ENCODE data around the gene TAS2R14.

TAS2R14 gene, protein sequence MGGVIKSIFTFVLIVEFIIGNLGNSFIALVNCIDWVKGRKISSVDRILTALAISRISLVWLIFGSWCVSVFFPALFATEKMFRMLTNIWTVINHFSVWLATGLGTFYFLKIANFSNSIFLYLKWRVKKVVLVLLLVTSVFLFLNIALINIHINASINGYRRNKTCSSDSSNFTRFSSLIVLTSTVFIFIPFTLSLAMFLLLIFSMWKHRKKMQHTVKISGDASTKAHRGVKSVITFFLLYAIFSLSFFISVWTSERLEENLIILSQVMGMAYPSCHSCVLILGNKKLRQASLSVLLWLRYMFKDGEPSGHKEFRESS

DNA sequence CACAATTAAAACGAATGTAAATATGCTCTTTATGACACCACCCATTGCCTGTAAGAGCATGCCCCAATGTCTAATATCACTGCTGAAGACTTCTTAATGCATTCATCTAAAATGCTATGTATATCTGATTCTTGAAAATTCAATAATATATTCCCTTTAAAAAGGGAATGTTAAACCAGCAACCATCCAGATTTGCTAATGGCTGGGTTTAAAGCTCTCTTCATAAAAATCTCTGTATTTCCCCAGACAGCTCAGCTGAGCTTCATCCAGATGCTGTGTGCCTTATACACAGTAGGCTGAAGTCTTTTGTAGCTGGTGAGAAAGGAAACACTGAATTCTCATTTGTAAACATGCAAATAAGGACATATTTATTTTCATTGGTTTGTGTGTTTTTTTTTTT, at the start of gene TAS2R14:
Gene TAS2R14, minus strand, starts transcription at position 101 of the 400 bp plus-strand sequence. Its CDS starts 56 bp downstream, at position 45.
- peaks cover 18% of the 10 kb centered on the region for H3K4me1 ChIP-seq (ENCODE audit: low read depth, poor library complexity, severe bottlenecking)
- no peaks in the 10 kb centered on the region for H3K79me2 ChIP-seq (ENCODE audit: insufficient read depth, low read depth)
- TF ChIP-seq, protein P1, sequence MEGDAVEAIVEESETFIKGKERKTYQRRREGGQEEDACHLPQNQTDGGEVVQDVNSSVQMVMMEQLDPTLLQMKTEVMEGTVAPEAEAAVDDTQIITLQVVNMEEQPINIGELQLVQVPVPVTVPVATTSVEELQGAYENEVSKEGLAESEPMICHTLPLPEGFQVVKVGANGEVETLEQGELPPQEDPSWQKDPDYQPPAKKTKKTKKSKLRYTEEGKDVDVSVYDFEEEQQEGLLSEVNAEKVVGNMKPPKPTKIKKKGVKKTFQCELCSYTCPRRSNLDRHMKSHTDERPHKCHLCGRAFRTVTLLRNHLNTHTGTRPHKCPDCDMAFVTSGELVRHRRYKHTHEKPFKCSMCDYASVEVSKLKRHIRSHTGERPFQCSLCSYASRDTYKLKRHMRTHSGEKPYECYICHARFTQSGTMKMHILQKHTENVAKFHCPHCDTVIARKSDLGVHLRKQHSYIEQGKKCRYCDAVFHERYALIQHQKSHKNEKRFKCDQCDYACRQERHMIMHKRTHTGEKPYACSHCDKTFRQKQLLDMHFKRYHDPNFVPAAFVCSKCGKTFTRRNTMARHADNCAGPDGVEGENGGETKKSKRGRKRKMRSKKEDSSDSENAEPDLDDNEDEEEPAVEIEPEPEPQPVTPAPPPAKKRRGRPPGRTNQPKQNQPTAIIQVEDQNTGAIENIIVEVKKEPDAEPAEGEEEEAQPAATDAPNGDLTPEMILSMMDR (conservative IDR thresholded peaks at IDR 0.05; ENCODE audit: low read depth, low read length), result no peak
- no peak within 1 kb of the TSS for H2AFZ ChIP-seq (ENCODE audit: low read depth)
- no peak within 1 kb of the TSS for H3K9ac ChIP-seq
- H3K27me3 ChIP-seq (ENCODE audit: insufficient read depth, low read depth), result no peaks in the 10 kb centered on the region
- H3K4me2 ChIP-seq, result no peak within 1 kb of the TSS
- no peak within 1 kb of the TSS for H3K4me3 ChIP-seq (IDR thresholded peaks at IDR 0.05; ENCODE audit: insufficient read depth, low read depth, low read length)
- H3K27ac ChIP-seq, result no peak within 1 kb of the TSS
- H4K20me1 ChIP-seq (ENCODE audit: insufficient read depth), result no peaks in the 10 kb centered on the region
- H3K36me3 ChIP-seq (ENCODE audit: insufficient read depth), result no peaks in the 10 kb centered on the region

DNA sequence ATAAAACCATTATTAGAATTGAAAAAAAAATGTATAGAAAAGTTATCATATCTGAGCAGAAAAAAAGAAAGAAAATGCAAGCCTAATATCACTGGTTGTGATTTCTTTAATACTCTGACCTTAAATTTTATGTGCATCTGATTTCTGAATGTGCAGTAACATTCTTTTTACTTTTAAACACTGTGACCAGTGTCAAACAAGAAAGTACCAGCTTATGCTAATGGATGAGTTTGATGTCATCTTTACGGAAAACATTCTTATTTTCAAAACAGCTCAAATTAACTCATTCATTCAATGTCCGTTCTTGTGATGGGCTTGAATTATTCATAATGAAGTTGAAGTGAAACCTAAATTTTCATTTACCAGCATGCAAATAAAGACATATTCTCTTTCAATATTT, 47.7 kb upstream of the TAS2R14 start, which contains the start of gene TAS2R50:
Gene TAS2R50, minus strand, starts transcription at position 101 of the 400 bp plus-strand sequence. Its CDS starts 52 bp downstream, at position 49.
- Histone ChIP-seq H3K27me3 (ENCODE audit: insufficient read depth, low read depth) (no peaks in the 10 kb centered on the region), H3K9ac (no peak within 1 kb of the TSS), H3K27ac (no peak within 1 kb of the TSS), H3K4me1 (ENCODE audit: low read depth, poor library complexity, severe bottlenecking) (no peaks in the 10 kb centered on the region), H4K20me1 (ENCODE audit: insufficient read depth) (no peaks in the 10 kb centered on the region), H3K4me3 (IDR thresholded peaks at IDR 0.05; ENCODE audit: insufficient read depth, low read depth, low read length) (no peak within 1 kb of the TSS), H3K79me2 (ENCODE audit: insufficient read depth, low read depth) (no peaks in the 10 kb centered on the region), H3K4me2 (no peak within 1 kb of the TSS), H3K36me3 (ENCODE audit: insufficient read depth) (no peaks in the 10 kb centered on the region), H2AFZ (ENCODE audit: low read depth) (no peak within 1 kb of the TSS)
- TF ChIP-seq, protein P1 (conservative IDR thresholded peaks at IDR 0.05; ENCODE audit: low read depth, low read length), result no peak

DNA sequence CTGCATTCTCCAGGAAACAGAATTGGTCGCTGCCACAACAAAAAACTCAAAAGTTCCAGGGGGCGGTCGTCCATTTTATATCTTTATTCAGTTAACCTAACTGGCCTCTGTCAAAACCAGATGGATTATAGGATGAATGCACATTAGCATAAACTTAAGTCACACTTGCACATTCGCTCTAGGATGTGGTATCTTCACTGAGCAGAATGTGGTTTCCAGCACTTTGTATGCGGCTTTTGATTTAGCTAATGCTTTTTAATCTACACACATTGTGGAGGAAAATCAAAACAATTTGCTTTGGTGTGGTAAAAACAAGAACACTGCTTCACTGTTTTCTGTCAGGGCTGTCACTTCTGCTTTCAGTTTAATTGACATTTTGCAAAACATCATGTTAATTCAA, 43.2 kb upstream of the TAS2R14 start:
- Histone ChIP-seq H4K20me1 (ENCODE audit: insufficient read depth) (no peaks in the 10 kb centered on the region), H3K79me2 (ENCODE audit: insufficient read depth, low read depth) (no peaks in the 10 kb centered on the region), H2AFZ (ENCODE audit: low read depth) (no peak overlapping the region), H3K4me2 (no peak overlapping the region), H3K36me3 (ENCODE audit: insufficient read depth) (no peaks in the 10 kb centered on the region), H3K9ac (no peak overlapping the region), H3K27me3 (ENCODE audit: insufficient read depth, low read depth) (no peaks in the 10 kb centered on the region), H3K4me1 (ENCODE audit: low read depth, poor library complexity, severe bottlenecking) (no peaks in the 10 kb centered on the region), H3K4me3 (IDR thresholded peaks at IDR 0.05; ENCODE audit: insufficient read depth, low read depth, low read length) (no peak overlapping the region), H3K27ac (no peak overlapping the region)
- TF ChIP-seq, protein P1 (conservative IDR thresholded peaks at IDR 0.05; ENCODE audit: low read depth, low read length), result no peak

DNA sequence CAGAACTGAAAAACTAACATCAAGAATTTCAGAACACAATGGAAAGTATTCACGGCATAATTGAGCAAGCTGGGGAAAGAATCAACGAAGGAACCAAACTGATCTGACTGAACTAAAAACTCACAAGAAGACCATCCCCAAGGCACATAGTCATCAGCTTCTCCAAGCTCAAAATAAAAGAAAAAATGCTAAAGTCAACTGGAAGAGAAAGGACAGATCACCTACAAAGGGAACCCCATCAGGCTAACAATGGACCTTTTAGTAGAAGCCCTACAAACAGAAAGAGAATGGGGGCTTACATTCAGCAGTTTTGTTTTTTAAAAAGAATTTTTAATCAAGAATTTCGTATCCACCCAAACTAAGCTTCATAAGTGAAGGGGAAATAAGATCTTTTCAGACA, 35.9 kb upstream of the TAS2R14 start:
- no peak overlapping the region for H3K9ac ChIP-seq
- H3K4me3 ChIP-seq (IDR thresholded peaks at IDR 0.05; ENCODE audit: insufficient read depth, low read depth, low read length), result no peak overlapping the region
- H3K4me1 ChIP-seq (ENCODE audit: low read depth, poor library complexity, severe bottlenecking), result no peaks in the 10 kb centered on the region
- H3K27me3 ChIP-seq (ENCODE audit: insufficient read depth, low read depth), result no peaks in the 10 kb centered on the region
- TF ChIP-seq, protein P1 (conservative IDR thresholded peaks at IDR 0.05; ENCODE audit: low read depth, low read length), result no peak
- no peaks in the 10 kb centered on the region for H3K79me2 ChIP-seq (ENCODE audit: insufficient read depth, low read depth)
- H4K20me1 ChIP-seq (ENCODE audit: insufficient read depth), result no peaks in the 10 kb centered on the region
- no peaks in the 10 kb centered on the region for H3K36me3 ChIP-seq (ENCODE audit: insufficient read depth)
- H2AFZ ChIP-seq (ENCODE audit: low read depth), result no peak overlapping the region
- H3K27ac ChIP-seq, result no peak overlapping the region
- no peak overlapping the region for H3K4me2 ChIP-seq
